ENCODE measurements around the gene MAGEA1. TPM values are rescaled to one million over a fixed set of nuclear protein-coding genes. Genes with fewer than 3 reads are reported as not detected.

MAGEA1 gene, protein sequence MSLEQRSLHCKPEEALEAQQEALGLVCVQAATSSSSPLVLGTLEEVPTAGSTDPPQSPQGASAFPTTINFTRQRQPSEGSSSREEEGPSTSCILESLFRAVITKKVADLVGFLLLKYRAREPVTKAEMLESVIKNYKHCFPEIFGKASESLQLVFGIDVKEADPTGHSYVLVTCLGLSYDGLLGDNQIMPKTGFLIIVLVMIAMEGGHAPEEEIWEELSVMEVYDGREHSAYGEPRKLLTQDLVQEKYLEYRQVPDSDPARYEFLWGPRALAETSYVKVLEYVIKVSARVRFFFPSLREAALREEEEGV
- not detected in 2 replicates for total RNA-seq

GRCh38 chrX:153179131-153179530 lies at the start of gene MAGEA1:
MAGEA1 (plus strand) TSS chrX:153179284; CDS start chrX:153182390, 3,106 bp downstream.

Other genes with a start within 250 kb of the MAGEA1 start
- gene PNMA5, start 185.2 kb upstream of the MAGEA1 start, total RNA-seq, result not detected in 2 replicates
- under 0.01 TPM in 1 of 2 replicates, not detected in the other for gene PNMA3, start 122.8 kb upstream of the MAGEA1 start, total RNA-seq
- gene PNMA6A, start 106.8 kb upstream of the MAGEA1 start, total RNA-seq, result 0.34 and 0.57 TPM in 2 replicates
- not detected in 2 replicates for gene PNMA6F, start 142.5 kb downstream of the MAGEA1 start, total RNA-seq
- gene ZNF275, start 154.9 kb downstream of the MAGEA1 start, total RNA-seq, result 5.8 and 13.5 TPM in 2 replicates
- gene PNMA6E, start 222.1 kb downstream of the MAGEA1 start, total RNA-seq, result not detected in 2 replicates
- 0.34 and 2.5 TPM in 2 replicates for gene ZFP92, start 232.2 kb downstream of the MAGEA1 start, total RNA-seq

Data from nasal cavity respiratory epithelium epithelial cell of viscerocranial mucosa (primary cell).